Right lobe of liver (tissue), 6 donors: ENCODE measurements around the gene ERRFI1. TPM values are rescaled to one million over a fixed set of nuclear protein-coding genes. Genes with fewer than 3 reads are reported as not detected.

Experiments used
- ATAC-seq, 4 donors: fragments of 200-7000 bp; cut with Tn5 transposase; one replicate each; pipeline ENCODE4 v1.9.1; 2020; ENCODE audit warnings: mild to moderate bottlenecking in 4 of 4, moderate library complexity in 4 of 4
- DNase-seq, 3 donors: peaks; one replicate each; pipeline ENCODE4 v3.0.0-alpha.2; 2020
- H3K27ac ChIP-seq, 3 donors: fragments of 200-600 bp; one replicate each; pipeline ENCODE4 v1.8.0; 2022
- H3K27me3 ChIP-seq, 2 donors: fragments of 200-600 bp; one replicate each; pipeline ENCODE4 v1.8.0; 2022
- H3K36me3 ChIP-seq, 4 donors: fragments of 200-600 bp; sonication (generic) in 1 of 4; one replicate each; pipeline versions ENCODE4 v1.5.1 to v1.8.0; 2017 to 2022; ENCODE audit warnings: control low read depth in 1 of 4
- H3K4me1 ChIP-seq, 4 donors: fragments of 200-600 bp; sonication (generic) in 1 of 4; one replicate each; pipeline versions ENCODE4 v1.5.1 to v1.8.0; 2017 to 2022; ENCODE audit warnings: control low read depth in 1 of 4
- H3K4me3 ChIP-seq, 3 donors: fragments of 200-600 bp; one replicate each; pipeline ENCODE4 v1.8.0; 2022
- H3K9me3 ChIP-seq, 4 donors: fragments of 200-600 bp; sonication (generic) in 1 of 4; one replicate each; pipeline versions ENCODE4 v1.5.1 to v1.8.0; 2017 to 2022; ENCODE audit warnings: control low read depth in 1 of 4
- CTCF ChIP-seq, 4 donors: fragments of 200-600 bp in 3 of 4; fragments of 450-650 bp in 1 of 4; IDR thresholded peaks; one replicate each; pipeline versions ENCODE4 v1.5.1 to v1.8.0; 2016 to 2022; ENCODE audit warnings: antibody characterized with exemption in 4 of 4, mild to moderate bottlenecking in 2 of 4
- POLR2A ChIP-seq: fragments of 450-650 bp; IDR thresholded peaks from one replicate; pipeline ENCODE4 v1.6.1; 2017; ENCODE audit warnings: antibody characterized with exemption, mild to moderate bottlenecking
- WGBS: methylation state at CpG from one replicate; pipeline ENCODE4 v1.1.6; 2018; ENCODE audit warnings: low coverage, low lambda C conversion rate; ENCODE audit not compliant: insufficient coverage; ENCODE audit errors: missing lambda C conversion rate; 5-methylcytosine and 5-hydroxymethylcytosine counted together
- intact Hi-C, 2 donors: fragments of 100-400 bp; cut with DNase I; formaldehyde crosslinking; loops; one replicate each; pipeline versions ENCODE4 v1.11.2 to v1.14.1; 2022
- total RNA-seq, 6 experiments: library from RNA; depleted of rRNA in 2 of 6; stranded (reverse); fragments of >200 nt in 2 of 6; fragmentation: NEBNext Ultra II Directional in 3 of 6; extraction: Animal tissue kit (Norgen Biotek cat#: 25700) in 3 of 6; gene quantifications; one replicate each; pipeline versions ENCODE4 v1.1.0 to v1.2.4, GENCODE V29; 2016 to 2023
- donor health status: DM: no; HTN: yes; CAD: no.
- donor health status: DM: no; HTN: no; CAD: no.
- donor health status: DM: no; HTN: no; CAD: no.
- donor health status: DM: no; HTN: yes; CAD: no.
- donor health status: DM: no; HTN: yes; CAD: no.

Gene ERRFI1
- total RNA-seq, 6 experiments from 2014 or later: 109 to 539 (median 214) TPM

- Histone ChIP-seq H3K27me3 (no peaks in the 10 kb centered on the region), H3K4me3 (no peak overlapping the region), H3K27ac (peak overlapping the region in 1 of 3 donors; percentile 26), H3K9me3 (no peaks in the 10 kb centered on the region), H3K36me3 (peaks cover 0 to 44% (median 26%) of the 10 kb centered on the region in 4 donors), H3K4me1 (peaks cover 0 to 8% (median 3%) of the 10 kb centered on the region in 4 donors)
- DNase-seq (no peak), ATAC-seq (peak in 1 of 4 donors; percentile 0)
- WGBS: 82% methylated on average over 9 of the region's 18 CpGs
- intact Hi-C loops: no loop called here
- no peak for TF ChIP-seq POLR2A
- TF ChIP-seq CTCF (IDR thresholded peaks at IDR 0.05): no peak
Observed at GRCh38 chr1:8009043-8010002, 16.8 kb downstream of the ERRFI1 start.

GRCh38 chr1:8006037-8006963 lies 19.8 kb downstream of the ERRFI1 start:
- DNase-seq: no peak
- H3K27me3 ChIP-seq: no peaks in the 10 kb centered on the region
- H3K4me1 ChIP-seq: peaks cover 0 to 7% (median 3%) of the 10 kb centered on the region in 4 donors
- 32% methylated on average over 12 of the region's 12 CpGs for WGBS
- TF ChIP-seq CTCF (IDR thresholded peaks at IDR 0.05): no peak
- peak; percentile 7 for TF ChIP-seq POLR2A
- peak overlapping the region; percentile 18 to 63 (median 60) for H3K27ac ChIP-seq
- peak in 1 of 4 donors; percentile 2 for ATAC-seq
- H3K9me3 ChIP-seq: no peaks in the 10 kb centered on the region
- H3K36me3 ChIP-seq: peaks cover 0 to 14% (median 4%) of the 10 kb centered on the region in 4 donors
- H3K4me3 ChIP-seq: no peak overlapping the region
- intact Hi-C loops: no loop called here

DNA sequence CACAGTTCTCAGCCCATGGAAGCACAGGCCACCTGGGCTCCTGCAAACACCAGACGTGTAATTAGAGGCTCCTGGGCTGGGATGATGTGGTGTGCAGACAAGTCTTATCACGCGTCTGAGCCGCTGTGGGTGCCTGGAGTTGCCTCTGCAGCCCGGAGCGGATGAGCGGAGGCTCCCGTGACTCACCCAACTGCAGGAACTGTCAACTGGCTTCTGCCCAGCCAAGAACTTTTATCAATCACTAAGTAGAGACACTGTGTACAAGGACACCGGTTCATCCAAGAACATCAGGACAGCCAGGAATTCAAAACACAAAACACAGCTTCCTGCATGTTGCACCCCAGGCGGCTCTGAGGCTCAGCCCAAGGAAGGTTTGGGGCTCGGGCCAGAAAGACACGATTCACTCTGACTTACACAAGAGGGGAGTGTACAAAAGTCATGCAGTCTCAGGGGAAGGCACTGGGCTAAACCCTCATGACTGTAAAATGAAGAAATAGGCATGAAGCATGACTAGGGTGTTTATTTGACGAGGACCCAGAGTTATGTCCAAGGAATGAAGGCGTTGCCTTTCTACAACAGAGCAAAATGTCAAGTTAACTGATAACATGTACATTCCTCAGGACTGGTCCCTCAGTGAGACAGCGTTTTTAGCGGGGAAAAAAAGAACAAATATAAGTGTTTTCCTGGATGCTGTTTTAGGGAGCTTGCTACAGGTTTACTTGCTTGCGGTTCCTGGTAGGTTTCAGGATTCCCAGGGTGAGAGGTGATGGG lies 21.1 kb downstream of the ERRFI1 start:
- Histone ChIP-seq H3K36me3 (peaks cover 0 to 1% (median 0%) of the 10 kb centered on the region in 4 donors), H3K27me3 (no peaks in the 10 kb centered on the region), H3K27ac (peak overlapping the region; percentile 18 to 63 (median 60)), H3K4me1 (peaks cover 0 to 7% (median 3%) of the 10 kb centered on the region in 4 donors), H3K4me3 (no peak overlapping the region), H3K9me3 (no peaks in the 10 kb centered on the region)
- peak; percentile 72 to 80 (median 73) for DNase-seq
- intact Hi-C loops: no loop called here
- TF ChIP-seq POLR2A: peak; percentile 32
- TF ChIP-seq CTCF (IDR thresholded peaks at IDR 0.05): no peak
- 11% methylated on average over 9 of the region's 17 CpGs for WGBS
- peak; percentile 36 to 65 (median 48) for ATAC-seq
